NCI-H2029 (cell line): Measurements from ENCODE around the gene CACNA1B.
"Not testable (repeated sequence)": the region's sequence is repeated elsewhere in the genome, so short reads cannot be mapped to it uniquely, and the experiment has no call there.

Source experiments
- DNase-seq: peaks from one replicate; lab custom pipeline; 2025; lab: John Stamatoyannopoulos, UW

Gene CACNA1B

DNA sequence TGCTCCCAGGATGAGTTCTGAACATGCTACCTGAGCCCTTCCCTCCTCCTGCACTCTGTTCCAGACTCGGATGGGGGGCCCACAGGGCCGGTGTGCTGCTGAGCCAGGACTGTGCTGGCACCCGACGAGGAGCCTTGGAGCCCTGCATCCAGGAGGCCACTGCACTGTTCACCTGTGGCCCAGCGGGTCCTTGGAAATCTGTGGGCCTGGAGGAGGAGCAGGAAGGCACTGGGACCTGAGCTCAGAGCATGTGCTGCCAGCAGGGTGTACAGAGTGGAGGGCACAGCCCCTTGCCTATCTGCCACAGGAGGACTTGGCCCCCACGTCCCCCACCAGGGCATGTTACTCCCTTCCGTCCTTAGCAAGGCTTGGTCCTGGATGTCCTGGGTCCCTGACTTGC is 265.9 kb downstream of the CACNA1B start:
- DNase-seq: not testable (repeated sequence)

DNA sequence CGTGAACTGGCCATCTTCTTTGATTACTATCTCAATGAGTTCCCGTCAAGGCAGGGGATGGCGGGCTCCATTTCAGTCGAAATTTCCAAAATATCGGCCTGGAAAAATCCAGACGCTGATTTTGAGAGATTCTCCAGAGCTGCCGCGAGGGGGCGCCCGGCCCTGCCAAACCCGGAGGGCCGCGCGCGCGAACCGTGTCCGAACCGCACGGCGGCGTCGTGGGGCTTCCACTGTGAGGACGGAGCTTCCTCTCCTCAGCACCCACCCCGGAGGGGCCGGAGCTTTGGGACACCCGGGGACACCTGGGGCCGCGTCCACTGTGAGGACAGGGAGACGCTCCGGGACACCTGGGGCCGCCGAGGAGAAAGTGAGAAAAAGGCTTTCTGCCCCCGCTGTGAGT is 270.0 kb downstream of the CACNA1B start:
- not testable (repeated sequence) for DNase-seq

DNA sequence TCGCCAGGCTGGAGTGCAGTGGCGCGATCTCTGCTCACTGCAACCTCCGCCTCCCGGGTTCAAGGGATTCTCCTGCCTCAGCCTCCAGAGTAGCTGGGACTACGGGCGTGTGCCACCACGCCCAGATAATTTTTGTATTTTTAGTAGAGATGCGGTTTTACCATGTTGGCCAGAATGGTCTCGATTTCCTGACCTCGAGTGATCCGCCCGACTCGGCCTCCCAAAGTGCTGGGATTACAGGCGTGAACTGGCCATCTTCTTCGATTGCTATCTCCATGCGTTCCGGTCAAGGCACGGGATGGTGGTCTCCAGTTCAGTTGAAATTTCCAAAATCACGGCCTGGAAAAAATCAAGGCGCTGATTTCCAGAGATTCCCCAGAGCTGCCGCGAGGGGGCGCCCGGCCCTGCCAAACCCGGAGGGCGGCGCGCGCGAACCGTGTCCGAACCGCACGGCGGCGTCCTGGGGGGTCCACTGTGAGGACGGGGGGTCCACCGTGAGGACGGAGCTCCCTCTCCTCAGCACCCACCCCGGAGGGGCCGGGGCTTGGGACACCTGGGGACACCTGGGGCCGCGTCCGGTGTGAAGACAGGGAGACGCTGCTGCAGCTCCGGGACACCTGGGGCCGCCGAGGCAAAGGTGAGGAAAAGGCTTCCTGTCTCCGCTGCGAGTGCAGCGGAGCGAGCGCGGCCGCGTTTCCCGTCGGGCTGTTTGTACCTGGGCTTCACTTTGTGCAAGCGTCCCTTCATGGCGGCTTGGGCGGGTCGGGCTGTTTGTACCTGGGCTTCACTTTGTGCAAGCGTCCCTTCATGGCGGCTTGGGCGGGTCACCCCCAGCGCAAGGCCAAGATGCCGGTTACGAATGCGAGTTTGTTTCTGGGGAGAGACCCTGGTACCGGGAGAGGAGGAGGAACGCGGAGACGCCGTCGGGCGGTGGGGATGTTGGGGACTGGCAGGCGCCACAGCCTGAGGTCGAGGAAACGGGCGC is 272.4 kb downstream of the CACNA1B start:
- peak; percentile 18 for DNase-seq

DNA sequence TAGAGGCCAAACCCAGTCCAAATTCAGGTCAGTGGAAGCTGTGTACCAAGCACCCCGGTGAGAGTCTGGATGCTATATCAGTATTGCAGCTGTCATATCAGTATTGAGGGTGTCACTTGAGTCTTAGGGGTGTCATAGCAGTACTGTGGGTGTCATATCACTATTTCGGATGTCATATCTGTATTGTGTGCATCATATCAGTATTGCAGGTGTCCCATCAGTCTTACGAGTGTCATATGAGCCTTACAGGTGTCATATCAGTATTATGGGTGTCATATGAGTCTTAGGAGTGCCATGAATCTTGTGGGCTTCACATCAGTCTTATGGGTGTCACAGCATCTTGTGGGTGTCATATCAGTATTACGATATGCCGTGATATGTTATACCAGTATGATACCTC is 278.2 kb downstream of the CACNA1B start:
- DNase-seq: not testable (repeated sequence)

DNA sequence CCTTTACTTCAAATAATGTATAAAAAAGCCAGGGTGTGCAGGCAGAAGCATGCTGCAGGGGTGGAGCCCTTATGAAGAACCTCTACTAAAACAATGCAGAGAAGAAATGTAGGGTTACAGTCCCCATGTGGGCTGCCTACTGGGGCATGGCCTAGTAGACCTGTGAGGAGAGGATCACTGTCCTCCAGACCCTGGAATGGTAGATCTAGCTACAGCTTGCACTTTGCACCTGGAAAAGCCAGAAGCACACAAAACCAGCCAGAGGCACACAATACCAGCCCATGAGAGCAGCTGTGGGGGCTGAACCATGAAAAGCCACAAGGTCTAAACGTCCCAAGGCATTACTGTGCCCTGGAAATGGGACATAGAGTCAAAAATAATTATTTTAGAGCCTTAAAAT is 289.2 kb downstream of the CACNA1B start:
- not testable (repeated sequence) for DNase-seq
